HTERT RPE-1 (cell line): Measurements from ENCODE around the gene RANGAP1.
"Not testable (repeated sequence)": the region's sequence is repeated elsewhere in the genome, so short reads cannot be mapped to it uniquely, and the experiment has no call there.

ENCODE experiments used
- in situ Hi-C: fragments of 300-500 bp; cut with MboI; formaldehyde crosslinking; loops from 4 replicates; pipeline ENCODE4 v1.14.3; 2020; ENCODE audit warnings: low sequenced_read_pairs

RANGAP1 gene

GRCh38 chr22:41261541-41262249 is 24.3 kb downstream of the RANGAP1 start:
- in situ Hi-C loops: no loop called here

GRCh38 chr22:41260871-41261270 is 25.1 kb downstream of the RANGAP1 start:
- in situ Hi-C loops: no loop called here

GRCh38 chr22:41259756-41260155 is 26.2 kb downstream of the RANGAP1 start:
- in situ Hi-C loops: not testable (repeated sequence)

GRCh38 chr22:41257696-41258095 is 28.3 kb downstream of the RANGAP1 start:
- in situ Hi-C loops: no loop called here

- in situ Hi-C loops: no loop called here
Observed at GRCh38 chr22:41256254-41257253, 29.4 kb downstream of the RANGAP1 start.

- in situ Hi-C loops: no loop called here
Observed at GRCh38 chr22:41254230-41254629, 31.8 kb downstream of the RANGAP1 start.

- in situ Hi-C loops: no loop called here
Observed at GRCh38 chr22:41252365-41252764, 33.6 kb downstream of the RANGAP1 start.

- in situ Hi-C loops: no loop called here
Observed at GRCh38 chr22:41250127-41250526, 35.9 kb downstream of the RANGAP1 start.

- in situ Hi-C loops: no loop called here
Observed at GRCh38 chr22:41249442-41249841, 36.5 kb downstream of the RANGAP1 start.

- in situ Hi-C loops: no loop called here
Observed at GRCh38 chr22:41248758-41249157, 37.2 kb downstream of the RANGAP1 start.

- in situ Hi-C loops: no loop called here
Observed at GRCh38 chr22:41248314-41248713, 37.7 kb downstream of the RANGAP1 start.

- in situ Hi-C loops: no loop called here
Observed at GRCh38 chr22:41247703-41248102, 38.3 kb downstream of the RANGAP1 start.

- in situ Hi-C loops: no loop called here
Observed at GRCh38 chr22:41245917-41246499, 40.0 kb downstream of the RANGAP1 start.

GRCh38 chr22:41243361-41243760 is 42.6 kb downstream of the RANGAP1 start:
- in situ Hi-C loops: no loop called here

- in situ Hi-C loops: no loop called here
Observed at GRCh38 chr22:41242396-41243117, 43.4 kb downstream of the RANGAP1 start.

- in situ Hi-C loops: no loop called here
Observed at GRCh38 chr22:41241133-41241676, 44.8 kb downstream of the RANGAP1 start.

GRCh38 chr22:41240377-41241132 is 45.4 kb downstream of the RANGAP1 start, which contains the start of gene CHADL:
Gene CHADL, minus strand, starts transcription at chr22:41240931. Its CDS starts 50 bp downstream, at chr22:41240881.
- in situ Hi-C loops: no loop called here

GRCh38 chr22:41239443-41240128 is 46.4 kb downstream of the RANGAP1 start:
- in situ Hi-C loops: no loop called here
